BE2C (cell line): Measurements from ENCODE around the gene NFATC2.

Experiments used
- DNase-seq: peaks from one replicate; pipeline ENCODE4 v3.0.0-alpha.2; 2020
- H3K27me3 ChIP-seq: fragments of 250-450 bp; sonication (Bioruptor Pico); 2 replicates; pipeline ENCODE4 v1.5.1; 2020; ENCODE audit warnings: mild to moderate bottlenecking
- H3K36me3 ChIP-seq: fragments of 250-450 bp; sonication (Bioruptor Pico); 2 replicates; pipeline ENCODE4 v1.5.1; 2020; ENCODE audit warnings: mild to moderate bottlenecking
- H3K4me1 ChIP-seq: fragments of 250-450 bp; sonication (Bioruptor Pico); 2 replicates; pipeline ENCODE4 v1.5.1; 2020
- H3K4me3 ChIP-seq: 2 replicates; pipeline ENCODE4 v1.5.1; 2011; ENCODE audit warnings: low read depth, low read length
- H3K9me3 ChIP-seq: fragments of 250-450 bp; sonication (Bioruptor Pico); 2 replicates; pipeline ENCODE4 v1.5.1; 2020
- CTCF ChIP-seq: IDR thresholded peaks from 2 replicates; pipeline ENCODE4 v1.5.1; 2012; ENCODE audit warnings: mild to moderate bottlenecking, low read depth, low read length

NFATC2 gene

GRCh38 chr20:51381557-51381956 lies 161.0 kb downstream of the NFATC2 start:
- no peaks in the 10 kb centered on the region for H3K4me1 ChIP-seq
- TF ChIP-seq CTCF: peak; percentile 45
- H3K27me3 ChIP-seq: peaks cover 36% of the 10 kb centered on the region
- H3K36me3 ChIP-seq: no peaks in the 10 kb centered on the region
- no peak for DNase-seq
- H3K9me3 ChIP-seq: no peaks in the 10 kb centered on the region
- no peak overlapping the region for H3K4me3 ChIP-seq

DNA sequence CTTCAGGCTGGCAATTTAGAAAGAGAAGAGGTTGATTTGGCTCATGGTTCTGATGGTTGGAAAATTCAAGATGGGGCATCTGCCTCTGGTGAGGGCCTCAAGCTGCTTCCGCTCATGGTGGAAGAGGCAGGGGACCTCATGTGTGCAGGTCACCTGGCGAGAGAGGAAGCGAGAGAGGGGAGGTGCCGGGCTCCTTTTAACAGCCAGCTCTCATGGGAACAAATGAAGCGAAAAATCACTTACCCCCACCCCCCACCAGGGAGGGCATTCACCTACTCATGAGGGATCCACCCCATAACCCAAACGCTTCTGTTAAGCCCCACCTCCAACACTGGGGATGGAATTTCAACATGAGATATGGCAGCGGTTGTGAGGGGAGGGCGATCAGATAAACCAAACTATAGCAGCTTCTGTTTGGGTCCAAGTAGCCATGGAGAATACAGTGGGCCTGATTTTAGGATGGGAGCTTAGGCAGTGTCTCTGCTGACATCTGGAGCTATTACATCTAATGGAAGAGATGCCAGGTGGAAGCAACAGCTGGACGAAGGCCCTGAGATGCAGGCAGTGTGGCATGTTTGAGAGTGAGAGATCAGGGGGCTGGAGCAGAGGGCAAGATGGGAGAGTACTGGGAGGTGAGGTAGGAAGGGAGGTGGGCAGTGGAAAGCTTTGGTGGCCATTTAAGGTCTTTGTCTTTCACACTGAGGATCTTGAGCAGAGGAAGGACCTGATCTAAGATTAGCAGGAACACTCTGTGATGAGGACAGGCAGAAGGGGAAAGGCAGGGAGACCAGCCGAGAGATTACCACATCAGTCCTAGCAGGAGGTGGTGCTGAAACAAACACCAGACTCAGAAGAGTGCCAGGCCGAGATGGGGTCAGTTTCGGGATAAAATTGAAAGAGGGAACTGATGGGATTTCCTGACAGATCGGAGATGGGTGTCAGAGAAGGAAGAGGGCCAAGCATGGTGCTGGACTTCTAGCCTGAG lies 161.8 kb downstream of the NFATC2 start:
- no peaks in the 10 kb centered on the region for H3K9me3 ChIP-seq
- DNase-seq: no peak
- peaks cover 27% of the 10 kb centered on the region for H3K27me3 ChIP-seq
- H3K4me3 ChIP-seq: no peak overlapping the region
- no peaks in the 10 kb centered on the region for H3K36me3 ChIP-seq
- TF ChIP-seq CTCF: no peak
- no peaks in the 10 kb centered on the region for H3K4me1 ChIP-seq

DNA sequence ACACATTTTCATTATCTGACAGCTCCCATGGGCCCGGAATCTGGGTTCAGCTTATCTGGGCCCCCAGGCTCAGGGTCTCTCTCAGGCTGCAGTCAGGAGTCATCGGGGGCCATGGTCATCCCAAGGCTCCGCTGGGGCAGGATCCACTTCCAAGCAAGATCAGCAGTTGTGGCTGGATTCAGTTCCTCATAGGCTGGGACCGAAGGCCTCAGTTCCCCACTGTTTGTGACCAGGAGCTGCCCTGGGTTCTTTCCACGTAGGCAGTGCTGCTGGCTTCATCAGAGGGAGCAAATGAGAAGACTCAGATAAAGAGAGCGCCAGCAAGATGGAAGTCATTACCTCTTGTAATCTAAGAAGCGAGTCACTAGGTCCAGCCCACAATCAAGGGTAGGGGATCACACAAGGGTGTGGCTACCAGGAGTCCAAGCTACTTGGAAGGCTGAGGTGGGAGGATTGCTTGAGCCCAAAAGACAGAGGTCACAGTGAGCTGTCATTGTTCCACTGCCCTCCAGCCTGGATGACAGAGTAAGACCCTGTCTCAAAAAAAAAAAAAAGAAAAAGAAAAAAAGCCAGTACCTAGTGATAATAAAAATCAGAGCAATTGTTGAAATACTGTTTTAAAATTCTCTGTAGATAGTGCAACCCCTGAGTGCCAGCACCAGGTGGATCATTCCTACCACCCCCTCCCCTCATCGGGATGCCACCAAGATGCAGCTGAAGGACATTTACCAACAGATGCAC lies 162.7 kb downstream of the NFATC2 start:
- no peak for DNase-seq
- TF ChIP-seq CTCF: no peak
- no peaks in the 10 kb centered on the region for H3K4me1 ChIP-seq
- no peaks in the 10 kb centered on the region for H3K36me3 ChIP-seq
- peaks cover 19% of the 10 kb centered on the region for H3K27me3 ChIP-seq
- H3K4me3 ChIP-seq: no peak overlapping the region
- no peaks in the 10 kb centered on the region for H3K9me3 ChIP-seq

- peaks cover 5% of the 10 kb centered on the region for H3K27me3 ChIP-seq
- no peak overlapping the region for H3K4me3 ChIP-seq
- DNase-seq: no peak
- no peak for TF ChIP-seq CTCF
- H3K4me1 ChIP-seq: peaks cover 4% of the 10 kb centered on the region; the same call in 1 of the 2 replicates
- no peaks in the 10 kb centered on the region for H3K36me3 ChIP-seq
- H3K9me3 ChIP-seq: no peaks in the 10 kb centered on the region
Observed at GRCh38 chr20:51378171-51378928, 164.2 kb downstream of the NFATC2 start.

GRCh38 chr20:51377132-51377531 lies 165.4 kb downstream of the NFATC2 start:
- TF ChIP-seq CTCF: no peak
- no peak overlapping the region for H3K4me3 ChIP-seq
- H3K36me3 ChIP-seq: no peaks in the 10 kb centered on the region
- peaks cover 4% of the 10 kb centered on the region; the same call in 1 of the 2 replicates for H3K4me1 ChIP-seq
- no peaks in the 10 kb centered on the region for H3K27me3 ChIP-seq
- H3K9me3 ChIP-seq: no peaks in the 10 kb centered on the region
- DNase-seq: no peak
